Activated gamma-delta T cell treated with anti-CD3 and anti-CD28 coated beads, Interleukin-2, amount 50 U/mL, for 16 hours (primary cell): ENCODE measurements around the gene PDE6C.

Source experiments
- DNase-seq: peaks from one replicate; pipeline ENCODE4 v3.0.0-alpha.2; 2020; ENCODE audit warnings: low read depth

PDE6C gene

DNA sequence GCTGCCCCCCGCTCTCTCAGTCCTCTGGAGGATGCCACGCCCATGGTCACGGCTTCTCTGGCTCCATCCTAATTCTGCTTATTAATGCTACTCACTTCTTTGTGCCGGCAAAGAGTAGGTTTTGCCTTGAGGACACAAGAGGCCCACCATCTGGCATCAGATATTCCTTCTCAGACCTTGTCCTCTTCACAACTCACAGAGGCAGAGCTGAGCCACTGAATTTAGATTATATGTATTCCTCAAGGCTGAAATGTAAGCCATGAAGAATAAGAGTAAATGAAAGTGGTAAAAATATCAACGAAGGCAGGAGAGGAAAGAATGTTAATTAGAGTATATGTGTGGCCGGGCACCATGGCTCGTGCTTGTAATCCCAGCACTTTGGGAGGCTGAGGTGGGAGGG is 17.8 kb upstream of the PDE6C start:
- no peak for DNase-seq

DNA sequence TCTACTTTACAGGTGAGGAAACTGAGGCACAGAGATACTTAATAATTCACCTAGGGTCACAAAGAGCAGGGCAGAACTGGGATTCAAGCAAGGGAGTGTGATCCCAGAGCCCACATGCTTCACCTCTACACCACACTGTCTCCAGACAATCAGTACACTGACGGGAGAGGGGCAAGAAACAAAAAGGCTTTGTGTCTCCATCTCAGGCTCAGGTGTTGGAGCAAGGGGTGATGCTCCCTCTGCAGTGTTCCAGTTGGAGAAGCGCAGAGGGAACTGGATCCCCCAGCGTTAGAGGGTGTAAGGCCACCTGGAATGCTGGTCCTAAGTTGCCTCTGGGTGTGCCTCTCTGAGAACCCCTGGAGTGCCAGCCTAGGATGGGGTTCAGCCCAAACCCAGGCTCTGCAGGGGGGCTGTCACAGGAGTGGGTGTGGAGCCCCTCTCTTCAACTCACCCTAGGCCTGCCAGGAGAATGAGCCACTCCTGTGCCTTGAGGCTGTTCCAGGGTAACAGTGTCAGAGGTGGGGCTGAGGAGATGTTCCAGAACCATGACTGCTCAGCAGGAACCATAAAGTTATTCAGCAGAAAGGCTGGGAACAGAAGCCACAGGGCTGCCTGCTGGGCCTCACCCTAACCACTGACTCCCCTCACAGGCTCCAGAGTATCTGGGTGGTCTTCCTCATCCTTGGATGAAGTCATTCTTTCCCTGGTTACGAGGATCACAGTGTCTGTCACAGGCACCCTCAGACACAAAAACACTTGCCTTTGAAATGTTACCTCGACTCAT is 16.8 kb upstream of the PDE6C start:
- no peak for DNase-seq

DNA sequence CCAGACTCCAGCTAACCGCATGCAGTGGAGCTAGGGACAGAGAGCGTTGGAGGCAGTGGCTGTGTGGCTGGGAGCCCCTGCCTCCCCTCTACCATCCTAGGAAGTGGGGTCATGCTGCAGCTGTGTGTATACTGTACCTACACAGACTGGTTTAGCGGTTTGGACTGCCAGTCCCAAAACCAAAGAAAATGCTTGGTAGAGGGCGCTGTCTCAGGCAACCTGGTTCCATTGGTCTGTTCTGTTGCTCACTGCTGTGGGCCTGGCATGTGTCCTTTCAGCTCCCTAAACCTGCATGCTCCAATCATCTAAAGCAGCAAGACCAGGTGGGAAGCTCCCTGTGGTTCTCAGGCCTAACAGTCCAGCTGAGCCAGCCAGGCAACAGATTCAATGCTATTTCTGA is 15.8 kb upstream of the PDE6C start:
- no peak for DNase-seq

DNA sequence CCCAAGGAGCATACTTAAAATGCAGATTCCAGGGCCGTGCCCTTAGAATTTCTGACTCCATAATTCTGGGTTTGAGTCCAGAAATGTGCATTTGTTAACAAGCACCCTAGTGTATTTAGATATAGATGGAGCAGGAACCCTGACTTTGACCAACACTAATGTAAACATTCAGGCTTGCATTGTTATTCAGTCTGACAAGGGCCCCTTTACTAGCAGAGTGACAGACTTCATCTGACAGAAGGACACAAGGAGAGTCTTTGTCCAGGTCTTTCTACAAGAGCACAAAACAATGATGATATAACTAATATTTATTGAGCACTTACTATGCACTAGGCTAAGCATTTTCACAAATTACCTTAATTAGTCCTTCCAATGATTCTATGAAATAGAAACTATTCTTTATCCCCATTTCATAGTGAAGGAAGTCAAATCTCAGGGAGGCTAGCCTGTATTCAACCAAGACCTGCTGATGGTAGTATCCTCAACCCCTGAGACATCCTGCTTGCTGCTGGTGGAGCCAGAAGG is 15.2 kb upstream of the PDE6C start:
- no peak for DNase-seq

DNA sequence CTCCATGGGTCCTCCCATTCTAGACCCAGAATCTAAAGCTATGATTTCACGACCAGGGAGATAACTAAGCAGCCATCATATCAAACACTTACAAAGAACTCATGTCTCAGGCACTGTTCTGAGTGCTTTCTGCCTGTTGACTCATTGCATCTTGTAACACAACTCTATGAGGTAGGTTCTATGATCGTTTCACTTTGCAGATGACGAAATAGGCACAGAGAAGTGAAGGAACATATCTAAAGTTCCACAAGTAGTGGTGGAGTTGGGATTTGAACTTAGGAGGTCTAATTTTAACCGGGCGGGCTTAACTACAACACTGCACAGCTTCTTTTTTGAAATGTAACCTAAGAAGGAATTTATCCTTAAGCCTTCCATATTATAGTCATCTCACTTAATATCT is 14.2 kb upstream of the PDE6C start:
- no peak for DNase-seq

DNA sequence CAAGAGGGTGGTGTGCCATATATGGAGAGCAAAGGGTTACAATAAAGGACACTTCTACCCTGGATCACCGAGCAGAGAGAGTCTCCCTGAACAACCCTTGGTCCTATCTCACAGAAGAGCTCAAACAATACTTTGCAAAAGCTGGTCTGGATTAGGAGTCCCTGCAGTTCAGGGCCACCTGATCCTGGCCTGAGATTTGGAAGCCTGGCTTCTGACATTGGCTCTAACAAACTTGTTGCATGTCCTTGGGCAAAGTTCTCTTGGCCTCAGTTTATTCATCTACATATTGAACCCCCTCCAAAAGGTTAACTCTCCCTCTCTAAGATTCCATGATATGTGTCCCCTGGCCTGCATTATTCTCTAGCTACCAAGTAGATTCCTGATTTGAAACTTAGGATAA is 13.0 kb upstream of the PDE6C start:
- no peak for DNase-seq

DNA sequence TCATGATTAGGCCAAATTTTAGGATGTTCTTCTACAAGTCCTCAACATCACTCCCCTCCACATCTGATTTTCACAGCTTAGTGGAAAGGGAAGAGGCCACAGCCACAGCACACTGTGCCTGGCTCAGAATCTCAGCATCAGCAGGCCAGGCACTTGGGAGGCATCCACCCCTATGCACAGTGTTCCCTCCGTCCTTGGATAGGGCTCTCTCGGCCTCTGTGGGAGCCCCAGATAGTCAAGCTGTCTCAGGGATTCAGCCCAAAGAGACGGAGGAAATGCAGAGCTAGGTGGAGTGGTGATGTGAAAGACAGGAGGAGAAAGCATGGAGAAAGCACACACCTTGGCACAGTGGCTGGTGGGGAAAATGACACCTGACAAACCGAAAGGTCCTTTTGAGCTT is 12.6 kb upstream of the PDE6C start:
- no peak for DNase-seq

DNA sequence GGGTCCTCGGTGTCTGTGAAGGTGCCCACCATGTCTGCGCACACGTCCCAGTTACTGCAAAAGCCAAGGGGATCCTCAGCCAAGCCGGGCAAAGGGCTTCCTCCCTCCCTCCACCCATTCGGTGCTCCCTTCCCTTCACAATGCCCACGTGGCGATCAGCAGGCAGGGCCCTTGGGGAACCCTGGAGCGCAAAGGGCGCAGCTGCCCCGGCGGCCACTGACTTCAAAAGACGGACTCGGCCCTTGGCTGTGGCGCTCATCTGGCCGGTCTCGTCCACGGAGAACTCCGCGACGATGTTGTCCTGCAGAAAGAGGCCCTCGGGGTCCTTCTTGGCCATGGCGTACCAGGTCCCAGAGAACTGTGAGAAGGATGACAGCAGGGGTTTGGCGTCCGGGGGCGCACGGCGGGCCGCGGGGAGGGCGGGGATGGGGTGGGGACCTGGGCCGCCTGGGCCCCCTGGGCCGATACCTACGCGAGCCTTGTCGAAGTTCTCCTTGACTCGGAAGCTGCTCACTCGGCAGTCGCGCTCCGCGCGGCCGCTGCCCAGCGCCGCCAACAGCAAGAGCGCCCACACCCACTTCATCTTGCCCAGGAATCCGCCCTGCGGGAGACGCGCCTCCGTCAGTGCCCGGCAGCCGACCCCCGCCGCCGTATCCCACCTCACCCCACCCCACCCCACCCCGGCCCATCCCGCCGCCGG is 11.7 kb upstream of the PDE6C start:
- no peak for DNase-seq

DNA sequence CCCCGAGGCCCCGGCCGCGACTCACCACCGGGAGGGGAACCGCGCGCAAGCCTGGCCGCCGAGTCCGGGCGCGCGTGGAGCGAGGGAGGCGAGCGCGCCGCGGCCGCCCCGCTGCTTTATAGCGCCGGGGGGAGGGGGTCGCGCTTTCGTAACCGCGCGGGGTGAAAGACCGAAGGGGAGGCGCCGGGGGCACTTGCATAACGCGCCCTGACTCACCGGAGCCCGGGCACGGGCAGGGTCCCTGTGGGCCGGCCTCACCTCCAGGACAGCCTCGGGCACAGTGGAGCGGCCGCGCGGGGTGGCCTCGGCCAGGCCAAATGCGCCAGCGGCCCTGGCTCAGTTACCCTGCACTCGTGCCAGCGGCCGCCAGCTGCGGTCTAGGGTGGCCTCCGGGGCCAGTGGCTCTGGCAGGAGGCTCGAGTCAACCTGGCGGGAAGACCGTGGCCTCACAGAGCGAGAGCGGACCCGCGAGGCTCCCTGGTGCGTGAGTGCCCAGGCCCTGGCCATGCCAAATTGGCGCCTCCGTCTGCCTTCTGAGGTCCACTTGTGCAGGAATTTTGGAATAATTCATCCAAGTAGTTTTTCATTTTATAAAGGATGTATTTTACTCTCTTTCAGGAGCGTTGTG is 11.1 kb upstream of the PDE6C start, which contains the start of gene RBP4:
RBP4 (minus strand) TSS at position 90 of the 628 bp plus-strand sequence. CDS start 207 bp downstream, outside the sequence.
- no peak for DNase-seq

DNA sequence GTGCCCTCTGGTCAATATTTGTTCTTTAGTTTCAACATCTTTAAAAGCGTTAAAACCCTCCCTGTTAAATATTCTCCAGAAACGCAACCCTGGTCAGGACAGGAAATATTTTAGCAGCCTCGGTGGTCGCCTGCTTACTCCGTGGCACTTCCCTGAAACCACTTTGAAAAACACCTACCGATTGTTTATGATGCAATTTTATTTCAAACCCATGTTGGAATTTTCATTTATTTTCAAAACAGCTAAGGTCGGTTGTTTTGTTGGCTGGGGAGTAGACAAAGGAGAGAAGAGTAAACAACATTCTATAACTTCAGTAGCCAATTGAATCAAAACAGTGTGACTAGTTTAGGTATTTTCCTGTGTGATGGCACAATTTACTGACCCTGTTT is 10.6 kb upstream of the PDE6C start:
- no peak for DNase-seq

DNA sequence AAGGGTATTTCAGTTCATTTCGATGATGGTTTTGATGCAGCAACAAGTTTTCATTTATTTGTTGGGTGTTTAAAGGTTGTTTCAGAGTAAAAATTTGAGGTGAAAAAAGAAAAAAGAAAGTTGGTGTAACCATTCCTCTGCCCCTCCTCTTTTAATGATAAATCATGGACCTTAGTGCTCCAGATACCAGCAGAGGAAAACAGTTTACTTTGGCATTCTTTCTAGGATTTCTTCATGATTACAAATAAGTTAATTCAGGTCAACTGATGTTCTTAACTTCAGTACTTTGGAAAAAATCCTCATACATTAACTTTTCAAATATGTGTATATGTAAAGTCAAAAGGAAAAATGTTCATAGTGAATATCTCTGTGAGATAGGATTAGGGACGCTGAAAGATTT is 9.3 kb upstream of the PDE6C start:
- no peak for DNase-seq

DNA sequence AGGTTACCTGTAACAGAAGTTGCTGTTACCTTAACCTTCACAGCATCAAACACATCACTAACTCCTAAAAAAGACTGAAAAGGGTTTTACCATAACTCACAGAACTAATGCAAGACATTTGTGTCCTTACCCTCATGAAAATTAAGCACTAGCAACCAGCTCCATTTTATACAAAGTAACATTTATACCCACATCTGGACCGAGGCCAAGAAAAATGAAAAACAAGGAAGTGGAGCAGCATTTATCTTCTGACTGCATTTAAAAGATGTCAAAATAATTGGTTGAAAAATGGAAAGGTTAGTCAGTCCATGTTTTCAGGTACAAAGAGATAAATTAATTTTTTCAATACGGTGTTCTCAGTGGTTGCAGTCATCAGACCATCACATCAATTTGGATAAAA is 8.2 kb upstream of the PDE6C start:
- DNase-seq, result no peak

DNA sequence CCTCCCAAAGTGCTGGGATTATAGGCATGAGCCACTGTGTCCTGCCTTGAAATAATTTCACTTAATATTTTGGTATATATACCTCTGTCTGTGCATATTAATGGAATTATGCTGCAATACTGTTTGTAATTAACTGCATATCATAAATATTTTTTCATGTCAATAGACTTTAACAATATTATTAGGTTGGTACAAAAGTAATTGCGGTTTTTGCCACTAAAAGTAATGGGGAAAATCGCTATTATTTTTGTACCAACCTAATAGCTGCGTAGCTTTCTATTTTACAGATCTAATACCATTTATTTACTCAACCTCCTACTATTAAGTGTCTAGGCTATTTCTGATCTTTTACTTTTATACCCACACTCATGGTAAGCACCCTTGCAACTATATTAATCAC is 3.9 kb upstream of the PDE6C start:
- DNase-seq, result no peak

DNA sequence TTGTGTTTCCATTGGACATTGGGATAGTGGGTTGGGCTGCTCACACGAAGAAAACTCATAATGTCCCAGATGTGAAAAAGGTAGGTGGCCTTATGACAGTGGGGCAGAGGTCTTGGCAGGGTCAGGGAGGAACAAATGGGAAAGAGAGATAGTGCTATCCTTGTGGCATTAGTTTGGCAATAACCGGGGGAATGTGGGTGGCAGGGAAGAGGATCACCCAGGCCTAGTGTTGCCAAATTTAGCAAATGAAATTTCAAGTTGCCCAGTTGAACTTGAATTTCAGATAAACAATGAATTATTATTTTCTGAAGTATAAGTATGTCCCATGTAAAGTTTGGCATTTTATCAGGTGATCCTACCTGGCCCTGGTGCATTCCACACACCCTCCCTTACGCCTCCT is 789 bp downstream of the PDE6C start:
- DNase-seq, result no peak

DNA sequence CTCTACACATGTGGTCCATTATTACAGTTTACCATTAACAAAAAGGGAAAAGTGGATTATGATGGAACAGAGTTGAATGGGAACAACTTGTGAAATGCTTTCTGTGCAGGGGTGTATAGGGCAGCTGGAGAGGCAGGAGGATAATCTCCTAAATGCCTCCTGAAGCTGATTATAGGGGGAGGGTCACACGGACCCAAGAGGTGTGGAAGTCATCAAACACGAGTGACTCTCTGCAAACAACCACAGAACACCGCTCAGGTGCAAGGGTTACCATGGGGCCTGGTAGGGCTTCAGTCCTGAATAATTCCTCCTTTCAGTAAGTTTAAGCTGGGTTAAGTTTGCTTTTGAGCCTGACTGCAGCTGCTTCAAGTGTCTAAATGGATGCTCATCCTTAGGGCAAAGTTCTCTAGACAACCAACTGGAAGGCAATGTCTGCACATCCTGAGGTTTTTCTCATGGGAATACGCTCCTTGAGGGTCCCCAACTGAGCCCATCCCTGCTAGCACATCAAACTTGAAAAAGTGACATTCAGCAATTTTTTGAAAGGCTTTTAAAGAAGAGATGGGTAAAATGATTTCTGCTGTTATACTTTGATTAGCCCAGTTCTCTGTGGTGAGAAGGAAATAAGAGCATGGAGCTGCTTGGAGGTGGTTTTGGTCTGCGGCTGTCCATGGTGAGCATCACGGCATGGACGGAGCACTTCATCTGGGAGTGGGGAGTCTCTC is 1.9 kb downstream of the PDE6C start:
- DNase-seq, result no peak

DNA sequence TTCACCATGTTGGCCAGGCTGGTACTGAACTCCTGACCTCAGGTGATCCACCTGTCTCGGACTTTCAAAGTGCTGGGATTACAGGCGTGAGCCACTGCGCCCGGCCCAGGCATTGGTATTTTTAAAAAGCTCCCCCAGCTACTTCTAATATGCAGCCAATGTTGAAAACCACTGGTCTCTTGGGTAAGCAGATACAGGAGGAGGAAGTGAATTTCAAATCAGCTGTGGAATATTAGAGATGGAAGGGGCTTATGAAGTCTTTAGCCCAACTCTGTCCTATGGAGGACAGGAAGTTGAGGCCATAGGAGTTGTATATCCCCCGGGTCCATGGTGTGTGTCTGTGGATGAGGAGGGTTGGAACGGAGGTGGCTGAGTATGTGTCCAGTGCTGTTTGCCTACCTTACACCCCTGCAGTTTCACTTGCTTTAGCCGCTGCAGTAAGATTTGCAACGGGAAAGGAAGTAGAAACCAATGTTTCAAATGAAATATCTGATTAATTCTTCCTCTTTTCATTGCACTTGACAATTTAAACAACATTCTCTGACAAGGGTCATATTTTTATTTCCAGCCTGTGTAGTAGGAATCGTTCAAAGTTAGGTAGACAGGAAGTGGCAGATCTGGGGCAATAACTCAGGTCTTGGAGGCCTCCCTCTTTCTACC is 3.4 kb downstream of the PDE6C start:
- DNase-seq, result no peak

DNA sequence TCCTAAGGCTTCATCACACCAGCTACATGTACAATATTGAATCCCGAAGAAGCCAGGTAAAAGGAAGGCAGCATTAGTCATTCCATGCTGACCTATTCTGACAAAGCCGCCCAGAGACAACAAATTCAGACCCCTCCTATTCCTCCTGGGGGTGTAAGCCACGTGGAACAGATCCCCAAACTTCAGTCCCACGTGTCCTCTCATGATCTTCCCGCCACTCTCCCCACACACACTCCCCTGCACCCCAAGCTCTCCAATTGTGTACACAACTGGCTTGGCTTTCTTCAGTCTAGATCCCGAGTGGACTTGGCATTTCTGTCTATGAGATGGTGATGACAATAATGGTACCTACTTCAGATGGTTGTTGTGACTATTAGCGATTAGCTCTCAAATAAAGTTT is 8.6 kb downstream of the PDE6C start:
- no peak for DNase-seq

DNA sequence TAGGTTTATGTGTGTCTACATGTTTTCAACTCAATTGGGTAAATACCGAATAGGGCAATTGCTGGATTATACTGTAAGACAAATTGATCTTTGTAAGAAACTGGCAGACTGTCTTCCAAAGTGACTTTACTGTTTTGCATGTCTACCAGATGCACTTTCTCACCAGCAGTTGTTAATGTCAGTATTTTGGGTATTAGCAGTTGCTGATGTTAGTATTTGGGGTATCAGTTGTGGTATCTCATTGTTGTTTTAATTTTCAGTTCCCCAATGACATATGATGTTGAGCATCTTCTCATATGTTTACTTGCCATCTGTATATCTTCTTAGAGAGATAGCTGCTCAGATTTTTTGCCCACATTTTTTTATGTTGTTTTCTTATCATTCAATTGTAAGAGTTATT is 10.6 kb downstream of the PDE6C start:
- DNase-seq, result no peak

DNA sequence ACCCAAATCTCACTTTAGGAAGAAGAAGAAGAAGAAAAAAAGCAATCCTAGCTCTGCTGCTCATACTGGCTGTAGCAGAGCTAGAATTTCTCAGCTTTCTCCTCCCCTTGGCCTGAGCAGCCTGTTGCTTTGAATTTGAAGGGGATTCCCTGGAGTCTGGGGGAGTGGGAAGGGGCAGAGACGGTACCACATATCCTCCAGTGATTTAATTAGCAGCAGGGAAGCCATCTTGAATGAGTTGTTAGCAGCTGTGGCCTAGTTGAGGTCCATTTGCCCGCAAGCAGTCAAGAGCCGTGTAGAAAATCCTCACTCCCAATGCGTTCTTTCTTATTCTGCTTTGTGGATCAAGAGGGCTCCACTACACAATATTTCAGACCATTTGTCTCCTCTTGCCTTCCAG is 16.5 kb downstream of the PDE6C start:
- no peak for DNase-seq

DNA sequence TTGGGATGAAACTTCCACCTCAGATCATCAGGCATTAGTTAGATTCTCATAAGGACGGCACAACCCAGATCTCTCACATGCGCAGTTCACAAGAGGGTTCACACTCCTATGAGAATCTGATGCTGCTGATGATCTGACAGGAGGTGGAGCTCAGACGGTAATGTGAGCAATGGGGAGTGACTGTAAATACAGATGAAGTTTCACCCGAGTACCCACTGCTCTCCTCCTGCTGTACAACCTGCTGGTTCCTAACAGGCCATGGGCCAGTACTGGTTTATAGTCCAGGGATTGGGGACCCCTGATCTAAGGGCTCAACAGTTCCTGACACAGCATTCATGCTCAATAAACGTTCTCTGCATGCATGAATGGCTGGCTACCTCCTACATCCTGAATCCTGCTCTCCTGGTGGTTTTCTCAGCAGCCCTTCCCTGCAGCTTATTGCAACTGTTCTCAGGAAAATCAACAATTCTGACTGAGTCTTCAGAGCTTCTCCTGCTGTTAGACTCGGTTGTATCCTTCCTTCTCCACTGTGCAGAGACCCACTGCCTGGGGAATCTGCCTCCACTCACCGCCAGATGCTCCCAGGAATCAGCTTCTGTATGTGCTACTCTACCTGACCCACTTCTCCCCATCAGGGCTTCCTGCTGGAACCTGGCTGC is 17.4 kb downstream of the PDE6C start:
- DNase-seq, result no peak
